Tibial nerve (tissue), 4 donors: ENCODE data around the gene HTRA2.

Experiments
- CTCF ChIP-seq, 5 experiments: fragments of 200-600 bp in 3 of 5; fragments of 450-650 bp in 2 of 5; sonication (generic) in 3 of 5; IDR thresholded peaks; one replicate each; pipeline ENCODE4 v1.5.1; 2016 to 2019; ENCODE audit warnings: antibody characterized with exemption in 5 of 5, mild to moderate bottlenecking in 3 of 5, moderate library complexity in 2 of 5
- EP300 ChIP-seq, 2 donors: sonication (generic); formaldehyde crosslinking; IDR thresholded peaks; one replicate each; pipeline ENCODE4 v1.6.1; 2017; ENCODE audit warnings: antibody characterized with exemption in 2 of 2, mild to moderate bottlenecking in 1 of 2
- POLR2A ChIP-seq, 2 donors: fragments of 450-650 bp; IDR thresholded peaks; one replicate each; pipeline ENCODE4 v1.6.1; 2017; ENCODE audit warnings: antibody characterized with exemption in 2 of 2, mild to moderate bottlenecking in 2 of 2, moderate library complexity in 2 of 2

DNA sequence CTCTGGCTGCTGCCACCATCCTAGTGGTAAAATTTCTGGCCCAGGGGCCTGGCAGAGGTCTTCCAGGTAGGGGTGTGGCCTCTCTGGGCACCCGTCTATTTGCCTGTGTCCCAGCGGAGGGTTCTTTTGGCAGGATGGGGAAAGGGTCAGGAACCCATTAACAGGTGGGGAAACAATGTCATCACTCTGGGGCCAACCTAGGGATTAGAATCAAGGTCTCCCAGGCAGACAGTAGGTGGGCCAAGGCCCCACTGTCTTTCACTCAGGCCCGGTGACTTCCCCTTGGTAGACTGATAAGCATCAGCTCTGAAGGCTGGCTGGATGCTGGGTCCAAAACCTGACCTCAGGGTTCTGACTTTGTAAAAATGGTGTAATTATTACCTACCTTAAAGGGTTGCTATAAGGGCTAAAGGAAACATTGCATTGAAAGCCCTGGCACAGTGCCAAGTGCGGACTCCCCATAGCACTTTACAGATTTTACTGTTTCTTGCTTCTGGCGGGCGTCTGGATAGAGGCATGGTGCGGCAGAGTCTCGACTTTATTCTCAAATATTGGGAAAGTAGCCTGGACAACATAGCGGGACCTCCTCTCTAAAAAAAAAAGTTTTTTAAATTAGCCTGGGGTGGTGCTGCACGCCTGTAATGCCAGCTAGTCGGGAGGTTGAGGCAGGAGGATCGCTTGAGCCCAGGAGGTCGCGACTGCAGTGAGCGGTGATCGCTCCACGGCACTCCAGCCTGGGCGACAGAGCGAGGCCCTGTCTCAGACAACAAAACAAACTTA, 32.5 kb upstream of the HTRA2 start:
- TF ChIP-seq CTCF (IDR thresholded peaks at IDR 0.05) (no peak), POLR2A (IDR thresholded peaks at IDR 0.05) (no peak), EP300 (IDR thresholded peaks at IDR 0.05) (no peak)
